ENCODE results near the gene SPTBN1.
A peak's percentile ranks its signal among the peaks of the same experiment; 100 is the strongest.

Gene SPTBN1

GRCh38 chr2:54534221-54534620 lies 78.1 kb downstream of the SPTBN1 start:
- no peak for DNase-seq

GRCh38 chr2:54534625-54535024 lies 78.5 kb downstream of the SPTBN1 start:
- DNase-seq: no peak

- DNase-seq: no peak
Measured at GRCh38 chr2:54535599-54536195, 79.6 kb downstream of the SPTBN1 start.

- DNase-seq: no peak
Measured at GRCh38 chr2:54536720-54537119, 80.6 kb downstream of the SPTBN1 start.

- no peak for DNase-seq
Measured at GRCh38 chr2:54538537-54538936, 82.4 kb downstream of the SPTBN1 start.

- DNase-seq: no peak
Measured at GRCh38 chr2:54539683-54540082, 83.6 kb downstream of the SPTBN1 start.

GRCh38 chr2:54540194-54540593 lies 84.1 kb downstream of the SPTBN1 start:
- DNase-seq: no peak

- no peak for DNase-seq
Measured at GRCh38 chr2:54541995-54542394, 85.9 kb downstream of the SPTBN1 start.

GRCh38 chr2:54543733-54544396 lies 87.7 kb downstream of the SPTBN1 start:
- no peak for DNase-seq

GRCh38 chr2:54545702-54546450 lies 89.7 kb downstream of the SPTBN1 start:
- no peak for DNase-seq

GRCh38 chr2:54546518-54546917 lies 90.4 kb downstream of the SPTBN1 start:
- DNase-seq: no peak

GRCh38 chr2:54546923-54547720 lies 91.0 kb downstream of the SPTBN1 start:
- no peak for DNase-seq

- DNase-seq: no peak
Measured at GRCh38 chr2:54549430-54549829, 93.3 kb downstream of the SPTBN1 start.

GRCh38 chr2:54549917-54550518 lies 93.9 kb downstream of the SPTBN1 start:
- DNase-seq: no peak

GRCh38 chr2:54550547-54550946 lies 94.4 kb downstream of the SPTBN1 start:
- no peak for DNase-seq

GRCh38 chr2:54551123-54551756 lies 95.1 kb downstream of the SPTBN1 start:
- no peak for DNase-seq

GRCh38 chr2:54553075-54553474 lies 96.9 kb downstream of the SPTBN1 start:
- DNase-seq: no peak

- no peak for DNase-seq
Measured at GRCh38 chr2:54553775-54554174, 97.6 kb downstream of the SPTBN1 start.

GRCh38 chr2:54555318-54555837 lies 99.3 kb downstream of the SPTBN1 start:
- no peak for DNase-seq

- peak in 1 of 6 experiments; percentile 9 for DNase-seq
Measured at GRCh38 chr2:54556621-54557121, 100.5 kb downstream of the SPTBN1 start.

- no peak for DNase-seq
Measured at GRCh38 chr2:54557211-54557600, 101.1 kb downstream of the SPTBN1 start.

Data from stimulated activated naive CD4-positive, alpha-beta T cell (primary cell).